SK-N-SH (cell line): Measurements from ENCODE around the gene IL16. TPM values are rescaled to one million over a fixed set of nuclear protein-coding genes. Genes with fewer than 3 reads are reported as not detected.

Experiments used
- CTCF ChIA-PET: fragments of 300-600, 350-600 bp; formaldehyde crosslinking; extraction: SDS; loops from one replicate; lab custom pipeline; 2021; lab: Yijun Ruan, JAX
- POLR2A ChIA-PET: fragments of 350-600 bp; sonication (Branson Sonifier 250); formaldehyde crosslinking; extraction: SDS; loops from one replicate; lab custom pipeline; 2020; ENCODE audit warnings: antibody characterized with exemption, inconsistent platforms; lab: Yijun Ruan, JAX
- DNase-seq: peaks from one replicate; pipeline ENCODE4 v3.0.0; 2012
- H2AFZ ChIP-seq: fragments of 200-600 bp; sonication (generic); 2 replicates; pipeline ENCODE4 v1.8.1; 2016; ENCODE audit warnings: antibody characterized with exemption, mild to moderate bottlenecking, low read depth
- H3F3A ChIP-seq: fragments of 200-600 bp; sonication (generic); replicated peaks from 2 replicates; pipeline ENCODE3; 2016; ENCODE audit warnings: antibody characterized with exemption, mild to moderate bottlenecking; ENCODE audit not compliant: insufficient read depth
- H3K27ac ChIP-seq, 2 experiments: fragments of 200-500 bp in 1 of 2; fragments of 200-600 bp in 1 of 2; sonication (Bioruptor generic) in 1 of 2; sonication (generic), shearing (Covaris generic) in 1 of 2; 2 replicates each; pipeline versions ENCODE4 v1.5.1 to v1.6.1; 2014 to 2016; ENCODE audit warnings: low read depth in 2 of 2, inconsistent platforms in 1 of 2, low read length in 1 of 2, mild to moderate bottlenecking in 1 of 2, mixed read lengths in 1 of 2
- H3K27me3 ChIP-seq: fragments of 200-600 bp; sonication (generic), shearing (Covaris generic); 2 replicates; pipeline ENCODE4 v1.6.1; 2016; ENCODE audit warnings: mixed run types; ENCODE audit not compliant: insufficient read depth
- H3K36me3 ChIP-seq, 2 experiments: fragments of 200-500 bp in 1 of 2; fragments of 200-600 bp in 1 of 2; sonication (Bioruptor generic) in 1 of 2; sonication (generic) in 1 of 2; replicated peaks in 1 of 2; 2 replicates each; pipeline versions ENCODE3 to v1.5.1; 2014 to 2016; ENCODE audit warnings: low read length in 1 of 2, mild to moderate bottlenecking in 1 of 2; ENCODE audit not compliant: insufficient read depth in 2 of 2, control insufficient read depth in 1 of 2
- H3K4me1 ChIP-seq, 2 experiments: fragments of 200-500 bp in 1 of 2; fragments of 200-600 bp in 1 of 2; sonication (Bioruptor generic) in 1 of 2; sonication (generic), shearing (Covaris generic) in 1 of 2; 2 replicates each; pipeline versions ENCODE4 v1.5.1 to v1.6.1; 2014 to 2016; ENCODE audit warnings: low read depth in 1 of 2, low read length in 1 of 2, mixed run types in 1 of 2; ENCODE audit not compliant: insufficient read depth in 2 of 2, control insufficient read depth in 1 of 2
- H3K4me2 ChIP-seq: fragments of 200-600 bp; sonication (generic), shearing (Covaris generic); 2 replicates; pipeline ENCODE4 v1.6.1; 2017; ENCODE audit warnings: mixed run types
- H3K4me3 ChIP-seq, 2 experiments: fragments of 200-500 bp in 1 of 2; fragments of 200-600 bp in 1 of 2; sonication (Bioruptor generic) in 1 of 2; sonication (generic), shearing (Covaris generic) in 1 of 2; 2 replicates each; pipeline versions ENCODE4 v1.5.1 to v1.8.1; 2014 to 2016; ENCODE audit warnings: low read depth in 2 of 2, inconsistent platforms in 1 of 2, low read length in 1 of 2, mild to moderate bottlenecking in 1 of 2, mixed read lengths in 1 of 2, moderate library complexity in 1 of 2
- H3K79me2 ChIP-seq: fragments of 200-600 bp; sonication (generic); 2 replicates; pipeline ENCODE4 v1.8.1; 2017; ENCODE audit warnings: mild to moderate bottlenecking; ENCODE audit not compliant: insufficient read depth
- H3K9ac ChIP-seq: fragments of 200-600 bp; sonication (generic); 2 replicates; pipeline ENCODE4 v1.6.1; 2017; ENCODE audit warnings: mixed run types
- H3K9me2 ChIP-seq: fragments of 200-600 bp; sonication (generic); 2 replicates; pipeline ENCODE4 v1.6.1; 2017; ENCODE audit warnings: mixed run types
- H3K9me3 ChIP-seq: fragments of 200-600 bp; sonication (generic); 2 replicates; pipeline ENCODE4 v1.6.1; 2017; ENCODE audit warnings: mixed run types, mild to moderate bottlenecking, moderate library complexity
- H4K20me1 ChIP-seq: fragments of 200-600 bp; sonication (generic); 2 replicates; pipeline ENCODE4 v1.6.1; 2017; ENCODE audit warnings: mild to moderate bottlenecking, mixed run types; ENCODE audit not compliant: insufficient read depth
- EP300 ChIP-seq, 2 experiments: IDR thresholded peaks; 2 replicates each; pipeline versions ENCODE4 v1.4.0 to v1.6.1; 2012; ENCODE audit warnings: borderline replicate concordance in 1 of 2, low read depth in 1 of 2, low read length in 1 of 2
- FOSL2 ChIP-seq: IDR thresholded peaks from 2 replicates; pipeline ENCODE4 v1.4.0; 2012; ENCODE audit warnings: low read depth, mild to moderate bottlenecking, moderate library complexity, borderline replicate concordance
- GABPA ChIP-seq: IDR thresholded peaks from 2 replicates; pipeline ENCODE4 v1.4.0; 2012; ENCODE audit warnings: low read depth, mild to moderate bottlenecking
- MEF2A ChIP-seq: IDR thresholded peaks from 2 replicates; pipeline ENCODE4 v1.4.0; 2012; ENCODE audit warnings: low read depth, borderline replicate concordance
- MXI1 ChIP-seq: IDR thresholded peaks from 2 replicates; pipeline ENCODE4 v1.6.1; 2012; ENCODE audit warnings: mild to moderate bottlenecking, low read depth, low read length, improper control_type of control experiment
- POLR2AphosphoS5 ChIP-seq: IDR thresholded peaks from 2 replicates; pipeline ENCODE4 v1.6.1; 2012; ENCODE audit warnings: low read depth, low read length
- RCOR1 ChIP-seq: fragments of 150-350 bp; IDR thresholded peaks from 2 replicates; pipeline ENCODE4 v1.6.1; 2017; ENCODE audit warnings: antibody characterized with exemption, low read length
- SMC3 ChIP-seq: IDR thresholded peaks from 2 replicates; pipeline ENCODE4 v1.6.1; 2012; ENCODE audit warnings: low read depth, low read length, improper control_type of control experiment
- TAF1 ChIP-seq: IDR thresholded peaks from 2 replicates; pipeline ENCODE4 v1.6.1; 2012; ENCODE audit warnings: low read depth, mild to moderate bottlenecking, low read length, moderate library complexity, borderline replicate concordance
- TCF12 ChIP-seq: IDR thresholded peaks from 2 replicates; pipeline ENCODE4 v1.4.0; 2012
- WGBS: methylation state at CpG from one replicate; pipeline ENCODE4 v1.1.6; 2017; ENCODE audit warnings: low lambda C conversion rate; 5-methylcytosine and 5-hydroxymethylcytosine counted together
- polyA plus RNA-seq, 3 experiments: library from polyadenylated mRNA; depleted of rRNA; stranded (reverse); fragments of >200 nt; gene quantifications; 2 replicates each; pipeline ENCODE4 v1.2.3, GENCODE V29; 2012
- TF ChIP-seq, protein P1 (sequence below): IDR thresholded peaks from 2 replicates; pipeline ENCODE4 v1.4.0; 2012; ENCODE audit warnings: low read depth, borderline replicate concordance
- TF ChIP-seq, protein P2 (sequence below): fragments of 200-600 bp; sonication (generic); IDR thresholded peaks from 2 replicates; pipeline ENCODE4 v1.6.1; 2017; ENCODE audit warnings: antibody characterized with exemption, mild to moderate bottlenecking, moderate library complexity
- TF ChIP-seq, protein P3 (sequence below): IDR thresholded peaks from 2 replicates; pipeline ENCODE4 v1.4.0; 2012; ENCODE audit warnings: low read depth, borderline replicate concordance
- TF ChIP-seq, protein P4 (sequence below): IDR thresholded peaks from 2 replicates; pipeline ENCODE4 v1.4.0; 2012; ENCODE audit warnings: low read depth
- TF ChIP-seq, protein P5 (sequence below): IDR thresholded peaks from 2 replicates; pipeline ENCODE4; 2012

IL16 gene
- polyA plus RNA-seq, 1 of the 3 experiments (the other 2 are of a cell fraction) = not detected

DNA sequence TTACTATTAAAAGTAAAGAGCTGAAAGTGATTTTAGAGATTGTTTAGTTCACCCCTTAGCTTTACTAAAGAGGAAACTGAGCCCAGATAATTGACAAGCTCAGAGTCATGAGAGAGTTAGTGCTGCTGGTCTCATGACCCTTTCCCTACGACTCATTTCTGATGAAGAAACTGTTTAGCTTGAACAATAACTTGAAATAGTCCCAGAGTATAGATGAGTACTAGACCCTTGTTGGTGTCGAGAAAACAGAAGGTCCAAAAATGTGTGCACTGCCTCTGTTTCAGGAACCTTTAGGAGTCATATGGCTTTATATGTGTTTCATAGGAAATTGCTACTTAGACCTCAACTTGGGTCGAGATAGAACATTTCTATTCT, 58.2 kb downstream of the IL16 start (continued):
- TF ChIP-seq, protein P1, sequence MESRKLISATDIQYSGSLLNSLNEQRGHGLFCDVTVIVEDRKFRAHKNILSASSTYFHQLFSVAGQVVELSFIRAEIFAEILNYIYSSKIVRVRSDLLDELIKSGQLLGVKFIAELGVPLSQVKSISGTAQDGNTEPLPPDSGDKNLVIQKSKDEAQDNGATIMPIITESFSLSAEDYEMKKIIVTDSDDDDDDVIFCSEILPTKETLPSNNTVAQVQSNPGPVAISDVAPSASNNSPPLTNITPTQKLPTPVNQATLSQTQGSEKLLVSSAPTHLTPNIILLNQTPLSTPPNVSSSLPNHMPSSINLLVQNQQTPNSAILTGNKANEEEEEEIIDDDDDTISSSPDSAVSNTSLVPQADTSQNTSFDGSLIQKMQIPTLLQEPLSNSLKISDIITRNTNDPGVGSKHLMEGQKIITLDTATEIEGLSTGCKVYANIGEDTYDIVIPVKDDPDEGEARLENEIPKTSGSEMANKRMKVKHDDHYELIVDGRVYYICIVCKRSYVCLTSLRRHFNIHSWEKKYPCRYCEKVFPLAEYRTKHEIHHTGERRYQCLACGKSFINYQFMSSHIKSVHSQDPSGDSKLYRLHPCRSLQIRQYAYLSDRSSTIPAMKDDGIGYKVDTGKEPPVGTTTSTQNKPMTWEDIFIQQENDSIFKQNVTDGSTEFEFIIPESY = no peak
- TF ChIP-seq RCOR1 (no peak), GABPA (no peak), FOSL2 (no peak), TAF1 (no peak)
- TF ChIP-seq, protein P2, sequence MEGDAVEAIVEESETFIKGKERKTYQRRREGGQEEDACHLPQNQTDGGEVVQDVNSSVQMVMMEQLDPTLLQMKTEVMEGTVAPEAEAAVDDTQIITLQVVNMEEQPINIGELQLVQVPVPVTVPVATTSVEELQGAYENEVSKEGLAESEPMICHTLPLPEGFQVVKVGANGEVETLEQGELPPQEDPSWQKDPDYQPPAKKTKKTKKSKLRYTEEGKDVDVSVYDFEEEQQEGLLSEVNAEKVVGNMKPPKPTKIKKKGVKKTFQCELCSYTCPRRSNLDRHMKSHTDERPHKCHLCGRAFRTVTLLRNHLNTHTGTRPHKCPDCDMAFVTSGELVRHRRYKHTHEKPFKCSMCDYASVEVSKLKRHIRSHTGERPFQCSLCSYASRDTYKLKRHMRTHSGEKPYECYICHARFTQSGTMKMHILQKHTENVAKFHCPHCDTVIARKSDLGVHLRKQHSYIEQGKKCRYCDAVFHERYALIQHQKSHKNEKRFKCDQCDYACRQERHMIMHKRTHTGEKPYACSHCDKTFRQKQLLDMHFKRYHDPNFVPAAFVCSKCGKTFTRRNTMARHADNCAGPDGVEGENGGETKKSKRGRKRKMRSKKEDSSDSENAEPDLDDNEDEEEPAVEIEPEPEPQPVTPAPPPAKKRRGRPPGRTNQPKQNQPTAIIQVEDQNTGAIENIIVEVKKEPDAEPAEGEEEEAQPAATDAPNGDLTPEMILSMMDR = no peak
- TF ChIP-seq, protein P3, sequence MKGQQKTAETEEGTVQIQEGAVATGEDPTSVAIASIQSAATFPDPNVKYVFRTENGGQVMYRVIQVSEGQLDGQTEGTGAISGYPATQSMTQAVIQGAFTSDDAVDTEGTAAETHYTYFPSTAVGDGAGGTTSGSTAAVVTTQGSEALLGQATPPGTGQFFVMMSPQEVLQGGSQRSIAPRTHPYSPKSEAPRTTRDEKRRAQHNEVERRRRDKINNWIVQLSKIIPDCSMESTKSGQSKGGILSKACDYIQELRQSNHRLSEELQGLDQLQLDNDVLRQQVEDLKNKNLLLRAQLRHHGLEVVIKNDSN = no peak
- TF ChIP-seq, all 33 proteins: peak for 0

DNA sequence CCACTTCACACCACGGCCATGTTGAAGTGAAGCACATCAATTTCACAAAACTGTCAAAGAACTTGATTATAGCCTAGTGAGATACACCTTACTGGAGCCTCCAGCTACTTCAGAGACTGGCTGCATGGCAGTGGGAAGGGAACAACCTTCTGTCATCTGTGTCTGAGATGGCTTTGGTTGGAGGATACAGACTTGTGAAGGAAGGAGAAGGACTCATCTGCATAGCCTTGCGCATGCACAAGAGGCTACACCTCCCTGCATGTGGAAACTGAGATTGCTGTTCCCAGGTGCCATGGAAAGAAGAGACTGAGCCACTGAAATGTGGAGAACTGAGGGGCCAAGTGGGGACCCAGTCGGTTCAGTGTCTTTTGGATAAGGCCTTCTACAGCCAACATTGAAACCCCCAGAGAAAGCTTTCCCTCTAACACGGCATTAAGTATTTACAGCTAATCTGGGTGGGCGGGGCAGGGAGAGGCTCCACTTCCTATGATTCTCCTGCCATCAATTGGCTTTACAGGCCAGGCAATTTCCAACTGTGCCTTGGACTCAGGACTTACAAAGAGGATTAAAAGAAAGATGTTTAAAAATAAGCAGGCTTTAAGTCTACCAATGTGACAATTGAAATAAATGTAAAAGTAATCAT, 58.8 kb downstream of the IL16 start:
- no peak overlapping the region for H3K4me3 ChIP-seq
- H3K4me1 ChIP-seq = no peaks in the 10 kb centered on the region
- no peaks in the 10 kb centered on the region for H3K36me3 ChIP-seq
- POLR2A ChIA-PET = no interaction called here
- no peak for DNase-seq
- no peak overlapping the region for H3K27ac ChIP-seq
- TF ChIP-seq, protein P4, sequence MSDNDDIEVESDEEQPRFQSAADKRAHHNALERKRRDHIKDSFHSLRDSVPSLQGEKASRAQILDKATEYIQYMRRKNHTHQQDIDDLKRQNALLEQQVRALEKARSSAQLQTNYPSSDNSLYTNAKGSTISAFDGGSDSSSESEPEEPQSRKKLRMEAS = no peak
- TF ChIP-seq, protein P2 = no peak
- TF ChIP-seq GABPA = no peak
- no peak for TF ChIP-seq RCOR1
- no peak for TF ChIP-seq EP300 (IDR thresholded peaks at IDR 0.05; ENCODE audit: borderline replicate concordance in 1 of 2, low read depth in 1 of 2, low read length in 1 of 2)
- no peak for TF ChIP-seq POLR2AphosphoS5
- TF ChIP-seq MEF2A = no peak
- no peak for TF ChIP-seq TCF12
- TF ChIP-seq, protein P1 = no peak
- TF ChIP-seq, protein P5, sequence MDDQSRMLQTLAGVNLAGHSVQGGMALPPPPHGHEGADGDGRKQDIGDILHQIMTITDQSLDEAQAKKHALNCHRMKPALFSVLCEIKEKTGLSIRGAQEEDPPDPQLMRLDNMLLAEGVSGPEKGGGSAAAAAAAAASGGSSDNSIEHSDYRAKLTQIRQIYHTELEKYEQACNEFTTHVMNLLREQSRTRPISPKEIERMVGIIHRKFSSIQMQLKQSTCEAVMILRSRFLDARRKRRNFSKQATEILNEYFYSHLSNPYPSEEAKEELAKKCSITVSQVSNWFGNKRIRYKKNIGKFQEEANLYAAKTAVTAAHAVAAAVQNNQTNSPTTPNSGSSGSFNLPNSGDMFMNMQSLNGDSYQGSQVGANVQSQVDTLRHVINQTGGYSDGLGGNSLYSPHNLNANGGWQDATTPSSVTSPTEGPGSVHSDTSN = no peak
- TF ChIP-seq SMC3 = no peak
- no peak for TF ChIP-seq MXI1
- H4K20me1 ChIP-seq = no peaks in the 10 kb centered on the region
- H2AFZ ChIP-seq = no peak overlapping the region
- H3K4me2 ChIP-seq = no peak overlapping the region
- CTCF ChIA-PET = interaction anchor here (1.3 to 4.3 kb wide), 5 partner anchors 10 to 149 kb away, joined by 4 to 27 read pairs (median 24); no protein-coding TSS in a partner anchor
- 43% methylated on average over 5 of the region's 5 CpGs for WGBS
- H3F3A ChIP-seq = no peaks in the 10 kb centered on the region
- H3K79me2 ChIP-seq = no peaks in the 10 kb centered on the region
- 0 out of 2 replicates have a peak, but pooled peaks cover 8% of the 10 kb centered on the region for H3K27me3 ChIP-seq
- no peaks in the 10 kb centered on the region for H3K9me3 ChIP-seq
- H3K9ac ChIP-seq = no peak overlapping the region
- H3K9me2 ChIP-seq = no peaks in the 10 kb centered on the region
